Activated naive CD8-positive, alpha-beta T cell treated with anti-CD3 and anti-CD28 coated beads, Interleukin-2, amount 10 ng/mL, durations not matched to agents 7 days and 5 days (primary cell): ENCODE results near the gene FLAD1. TPM values are rescaled to one million over a fixed set of nuclear protein-coding genes. Genes with fewer than 3 reads are reported as not detected.

Experiments
- ATAC-seq: fragments of 150-1000 bp; cut with Tn5 transposase; one replicate; pipeline ENCODE4 v1.10.0; 2021; ENCODE audit warnings: low read depth, moderate library complexity
- POLR2A ChIA-PET: fragments of 350-600 bp; sonication (Branson Sonifier 250); formaldehyde crosslinking; loops from one replicate; lab custom pipeline; 2021; ENCODE audit warnings: antibody characterized with exemption; lab: Charles Lee
- DNase-seq: peaks from one replicate; pipeline ENCODE4 v3.0.0; 2021
- H3K27ac Mint-ChIP-seq: one replicate; pipeline ENCODE4 v1.8.0; 2022; ENCODE audit warnings: mild to moderate bottlenecking, mixed read lengths
- H3K27me3 Mint-ChIP-seq: one replicate; pipeline ENCODE4 v1.8.0; 2022; ENCODE audit warnings: mild to moderate bottlenecking, moderate library complexity, mixed read lengths
- H3K36me3 Mint-ChIP-seq: one replicate; pipeline ENCODE4 v1.8.0; 2021; ENCODE audit warnings: mild to moderate bottlenecking, mixed read lengths
- H3K4me1 Mint-ChIP-seq: one replicate; pipeline ENCODE4 v1.8.0; 2021; ENCODE audit warnings: mixed read lengths
- H3K4me3 Mint-ChIP-seq: one replicate; pipeline ENCODE4 v1.8.0; 2022; ENCODE audit warnings: mild to moderate bottlenecking, moderate library complexity, mixed read lengths
- H3K9me3 Mint-ChIP-seq: one replicate; pipeline ENCODE4 v1.8.0; 2021; ENCODE audit warnings: mixed read lengths
- total RNA-seq, 2 experiments: library from RNA; stranded (reverse); gene quantifications; one replicate each; pipeline ENCODE4 v1.2.3, GENCODE V29; 2021

Gene FLAD1
- total RNA-seq, 2 experiments from 2014 or later: 46.2 to 48.9 TPM

DNA sequence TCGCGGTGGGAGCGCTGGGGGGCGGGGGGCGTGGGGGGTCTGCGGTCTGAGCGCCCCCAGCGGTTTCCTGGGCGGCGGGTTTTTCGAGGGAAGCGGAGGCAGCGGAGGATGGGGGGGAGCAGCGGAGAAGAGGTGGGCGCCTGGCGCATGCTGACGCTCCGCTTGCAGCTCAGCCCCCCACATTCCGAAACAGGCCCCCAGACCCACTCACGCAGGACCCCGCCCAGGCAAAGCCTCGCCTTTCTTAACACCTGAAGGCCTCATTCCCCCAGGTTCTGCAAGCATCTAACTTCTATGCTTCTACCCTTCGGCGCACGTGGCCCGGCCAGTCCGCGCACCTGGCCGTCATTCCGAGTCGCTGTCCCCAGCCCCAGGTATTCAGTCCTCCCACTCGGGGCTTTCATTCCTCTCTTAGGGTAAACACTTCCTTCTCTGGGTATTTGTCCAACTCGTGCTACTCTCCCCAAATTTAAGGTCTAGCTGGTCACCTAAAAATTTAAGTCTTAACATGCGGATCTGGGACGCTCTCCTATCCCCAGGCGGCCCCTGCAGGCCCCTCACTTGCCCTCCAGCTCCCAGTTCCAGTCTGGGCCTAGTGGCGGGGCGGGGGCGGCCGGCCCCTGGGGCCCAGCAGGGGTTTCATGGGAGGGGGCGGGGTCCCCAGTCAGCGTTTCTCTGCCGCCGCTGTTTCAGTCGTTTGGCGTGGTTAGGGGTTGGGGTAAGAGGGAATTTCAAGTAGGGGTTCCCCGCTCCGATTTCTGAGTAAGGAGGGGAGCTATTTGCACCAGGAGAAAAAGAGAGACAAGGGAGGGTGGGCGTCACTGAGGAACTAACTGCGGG is 16.6 kb downstream of the FLAD1 start:
- Mint-ChIP-seq H3K27ac (peak overlapping the region; percentile 90), H3K4me3 (peak overlapping the region; percentile 99), H3K9me3 (no peaks in the 10 kb centered on the region), H3K27me3 (no peaks in the 10 kb centered on the region), H3K36me3 (no peaks in the 10 kb centered on the region), H3K4me1 (peaks cover 44% of the 10 kb centered on the region)
- DNase-seq (no peak), ATAC-seq (no peak)
- POLR2A ChIA-PET: interaction anchor here (1.3 to 3.8 kb wide), 7 partner anchors 12 to 51 kb away, joined by 3 to 30 read pairs (median 10); partner anchors contain the start of genes ADAM15, CKS1B, FLAD1 and PBXIP1

DNA sequence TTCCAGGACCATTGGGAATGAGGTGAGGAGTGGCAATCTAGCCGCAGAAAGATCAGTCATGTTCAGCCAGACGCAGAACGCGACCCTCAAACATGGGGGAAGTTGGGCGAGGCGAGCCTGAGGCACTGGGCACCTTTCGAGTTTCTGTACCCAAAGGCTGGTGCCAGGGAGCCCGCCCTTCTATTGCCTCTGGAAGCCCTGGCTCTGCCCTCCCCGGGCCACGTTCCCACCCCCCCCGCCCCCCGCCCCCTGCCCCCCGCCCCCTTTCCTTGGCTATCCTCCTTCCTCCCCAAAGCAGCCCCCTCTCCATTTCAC is 17.2 kb downstream of the FLAD1 start:
- Mint-ChIP-seq H3K9me3 (no peaks in the 10 kb centered on the region), H3K27me3 (no peaks in the 10 kb centered on the region), H3K27ac (peak overlapping the region; percentile 90), H3K36me3 (no peaks in the 10 kb centered on the region), H3K4me3 (peak overlapping the region; percentile 99), H3K4me1 (peaks cover 43% of the 10 kb centered on the region)
- POLR2A ChIA-PET: interaction anchor here (1.3 to 3.8 kb wide), 7 partner anchors 11 to 51 kb away, joined by 3 to 30 read pairs (median 10); partner anchors contain the start of genes ADAM15, CKS1B, FLAD1 and PBXIP1
- DNase-seq (no peak), ATAC-seq (no peak)

DNA sequence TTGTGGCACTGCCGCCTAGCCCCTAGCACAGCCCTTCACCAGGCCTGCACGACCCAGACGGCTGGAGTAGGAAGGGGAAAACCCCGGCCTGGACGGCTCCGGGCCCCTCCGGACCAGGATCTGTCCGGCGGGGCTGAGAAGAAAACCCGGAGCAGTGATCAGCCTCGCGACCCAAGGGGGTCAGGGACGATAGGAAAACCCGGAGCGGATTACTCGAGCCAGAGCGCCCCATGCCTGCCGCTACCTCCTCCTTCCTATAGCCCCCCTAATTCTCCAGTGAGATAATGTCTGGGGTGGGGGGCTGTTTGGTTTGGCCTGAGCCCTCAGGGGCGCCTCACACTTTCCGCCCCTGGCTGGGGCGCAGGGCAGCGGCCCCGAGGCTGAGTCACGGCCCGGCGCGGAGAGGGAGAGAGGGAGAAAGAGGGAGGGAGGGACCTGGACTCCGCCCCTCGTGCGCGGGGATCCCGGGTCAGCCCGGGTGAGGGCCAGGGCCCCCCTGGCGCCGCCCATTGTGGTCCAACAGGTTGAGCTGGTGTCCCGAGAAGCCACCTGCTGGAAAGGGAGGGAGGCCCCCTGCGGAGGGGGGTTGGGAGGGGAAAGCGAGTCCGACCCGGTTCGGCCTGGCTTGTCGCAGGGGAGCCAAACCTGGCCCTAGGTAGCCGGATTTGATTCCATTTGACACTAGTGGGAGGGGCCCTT is 17.7 kb downstream of the FLAD1 start:
- DNase-seq (peak; percentile 90), ATAC-seq (peak; percentile 52)
- Mint-ChIP-seq H3K4me3 (peak overlapping the region; percentile 99), H3K36me3 (no peaks in the 10 kb centered on the region), H3K9me3 (no peaks in the 10 kb centered on the region), H3K27ac (peak overlapping the region; percentile 88), H3K27me3 (no peaks in the 10 kb centered on the region), H3K4me1 (peaks cover 45% of the 10 kb centered on the region)
- POLR2A ChIA-PET: interaction anchor here (0.7 to 3.8 kb wide), 12 partner anchors 10 to 64 kb away, joined by 3 to 30 read pairs (median 6); partner anchors contain the start of genes ADAM15, CKS1B, FLAD1 and PBXIP1

DNA sequence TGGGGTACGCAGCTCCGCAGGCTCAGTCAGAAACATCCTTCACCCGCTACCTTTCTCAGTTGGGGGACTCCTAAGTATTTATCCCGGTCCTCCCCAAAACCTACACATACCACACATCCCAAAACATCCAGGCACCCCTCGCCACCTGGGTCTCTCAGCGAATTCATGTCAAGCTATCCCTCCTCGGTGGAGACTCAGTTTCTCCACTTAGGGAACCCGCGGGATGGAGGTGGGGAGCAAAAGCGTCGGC is 18.2 kb downstream of the FLAD1 start:
- Mint-ChIP-seq H3K36me3 (no peaks in the 10 kb centered on the region), H3K27ac (peak overlapping the region; percentile 88), H3K4me1 (peaks cover 47% of the 10 kb centered on the region), H3K27me3 (no peaks in the 10 kb centered on the region), H3K9me3 (no peaks in the 10 kb centered on the region), H3K4me3 (peak overlapping the region; percentile 99)
- DNase-seq (no peak), ATAC-seq (no peak)
- POLR2A ChIA-PET: interaction anchor here (0.7 to 3.8 kb wide), 7 partner anchors 9 to 65 kb away, joined by 3 to 22 read pairs (median 4); partner anchors contain the start of genes PBXIP1 and PMVK

DNA sequence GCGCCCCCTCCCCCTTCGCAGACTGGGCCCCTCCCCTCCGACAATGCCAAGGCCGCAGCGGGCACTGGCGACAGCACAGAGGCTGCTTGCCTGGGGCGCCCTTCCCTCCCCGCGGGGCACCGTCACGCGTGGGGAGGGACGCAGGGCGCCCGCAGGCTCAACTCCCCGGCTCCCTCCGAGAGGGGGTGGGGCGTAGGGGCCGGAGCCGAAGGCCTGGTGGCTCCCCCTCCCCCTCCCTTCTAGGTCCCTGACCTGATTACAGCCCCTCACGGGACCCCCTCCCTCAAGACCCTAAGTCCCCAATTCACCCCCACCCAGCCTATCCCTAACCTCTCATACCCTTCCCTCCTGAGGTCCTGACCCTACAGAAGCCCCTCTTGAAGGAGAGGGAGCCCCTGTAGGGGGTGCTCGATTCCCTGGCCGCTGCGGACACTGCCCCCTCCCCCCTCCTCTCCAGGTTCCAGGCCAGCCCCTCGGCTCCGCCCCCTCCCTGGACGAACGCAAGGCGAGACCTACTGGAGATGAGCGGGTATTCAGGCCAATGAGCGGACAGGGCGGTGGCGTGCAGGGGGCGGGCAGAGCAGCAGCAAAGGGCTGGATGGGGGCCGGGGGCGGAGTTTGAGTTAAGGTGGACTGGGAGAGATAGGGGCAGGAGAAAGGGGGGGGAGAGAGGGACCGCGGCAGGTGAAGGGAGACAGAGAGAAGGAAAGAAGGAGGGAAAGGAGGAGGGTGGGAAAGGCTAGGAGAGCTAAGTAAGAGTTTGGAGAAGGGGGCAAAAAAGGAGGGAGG is 18.7 kb downstream of the FLAD1 start:
- POLR2A ChIA-PET: interaction anchor here (0.7 to 3.8 kb wide), 8 partner anchors 9 to 65 kb away, joined by 3 to 22 read pairs (median 4); partner anchors contain the start of genes PBXIP1, PMVK and PYGO2
- Mint-ChIP-seq H3K36me3 (no peaks in the 10 kb centered on the region), H3K27ac (peak overlapping the region; percentile 99), H3K9me3 (no peaks in the 10 kb centered on the region), H3K27me3 (no peaks in the 10 kb centered on the region), H3K4me1 (peaks cover 52% of the 10 kb centered on the region), H3K4me3 (peak overlapping the region; percentile 99)
- ATAC-seq (peak; percentile 68), DNase-seq (peak; percentile 96)

DNA sequence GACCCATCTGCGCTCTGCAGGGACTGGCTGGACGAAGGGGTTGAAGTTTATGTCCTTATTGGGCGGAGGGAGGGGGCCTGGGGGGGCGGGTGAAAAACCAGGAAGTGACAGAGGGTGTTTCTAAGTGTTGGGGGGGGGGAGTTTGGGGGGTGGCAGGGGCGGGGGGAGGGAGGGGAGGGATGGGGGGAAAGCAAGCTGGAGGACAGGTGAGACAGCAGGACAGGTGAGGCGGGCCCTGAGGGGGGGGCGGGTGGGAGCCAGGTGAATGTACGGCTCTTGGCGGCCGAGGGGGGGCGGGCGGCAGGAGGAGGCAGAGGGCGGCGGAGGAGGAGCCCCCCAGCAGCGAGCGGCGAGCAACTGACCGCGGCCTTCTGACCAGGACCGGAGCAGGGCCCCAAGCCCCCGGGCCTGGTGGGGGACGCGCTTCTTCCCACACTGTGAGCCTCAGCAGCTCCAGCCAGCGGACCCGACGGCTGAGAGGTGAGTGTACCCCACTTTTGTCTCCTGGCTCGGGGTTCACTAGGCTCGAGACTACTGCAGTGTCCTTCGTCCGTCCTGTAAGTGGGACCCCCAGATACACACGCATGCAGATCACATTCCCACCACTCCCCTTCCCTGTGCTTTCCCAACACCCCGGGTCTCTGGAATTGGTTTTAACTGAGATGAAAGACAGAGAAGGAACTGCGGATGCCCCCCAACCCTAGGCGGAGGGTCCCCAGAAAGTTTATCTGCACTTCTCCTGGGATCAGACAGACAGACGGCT is 19.5 kb downstream of the FLAD1 start, which contains the start of gene ZBTB7B:
Gene ZBTB7B (plus strand): TSS at position 339 of the 763 bp plus-strand sequence. CDS start 11,859 bp downstream, outside the sequence.
- H3K27me3 Mint-ChIP-seq: no peaks in the 10 kb centered on the region
- ATAC-seq: no peak
- H3K4me3 Mint-ChIP-seq: peak within 1 kb of the TSS; percentile 99
- DNase-seq: no peak
- peak within 1 kb of the TSS; percentile 99 for H3K27ac Mint-ChIP-seq
- H3K36me3 Mint-ChIP-seq: no peaks in the 10 kb centered on the region
- POLR2A ChIA-PET: interaction anchor here (1.2 to 1.3 kb wide), 3 partner anchors 29 to 256 kb away, joined by 3 to 8 read pairs (median 3); partner anchors contain the start of gene PYGO2
- H3K4me1 Mint-ChIP-seq: peaks cover 49% of the 10 kb centered on the region
- no peaks in the 10 kb centered on the region for H3K9me3 Mint-ChIP-seq

DNA sequence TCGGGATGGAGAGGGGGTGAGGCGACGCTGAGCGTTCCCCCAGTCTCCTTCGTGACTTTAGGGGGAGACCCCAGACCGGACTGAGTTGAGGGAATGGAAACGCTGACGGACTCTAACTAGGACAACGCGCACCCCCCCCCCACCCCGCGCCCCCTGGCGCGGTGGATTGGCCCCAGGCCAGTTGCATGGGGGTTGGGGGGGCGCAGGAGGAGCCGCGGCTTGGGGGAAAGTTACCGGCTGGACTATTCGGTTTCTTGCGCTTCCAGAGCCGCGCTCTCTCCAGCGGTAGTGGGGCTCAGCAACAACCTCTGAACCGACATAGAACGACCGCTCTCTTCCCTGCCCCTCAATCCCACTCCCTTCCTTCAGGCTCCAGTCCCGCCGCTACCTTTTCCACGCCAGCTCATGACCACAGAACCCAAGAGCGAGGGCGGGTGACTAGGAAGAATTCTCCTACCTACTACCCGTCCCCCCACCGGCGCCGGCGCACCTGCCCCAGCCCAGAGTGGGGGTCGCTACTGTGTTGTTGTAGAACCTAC is 20.2 kb downstream of the FLAD1 start:
- DNase-seq (no peak), ATAC-seq (no peak)
- Mint-ChIP-seq H3K9me3 (no peaks in the 10 kb centered on the region), H3K36me3 (no peaks in the 10 kb centered on the region), H3K4me1 (peaks cover 44% of the 10 kb centered on the region), H3K27ac (peak overlapping the region; percentile 91), H3K4me3 (peak overlapping the region; percentile 97), H3K27me3 (no peaks in the 10 kb centered on the region)
- POLR2A ChIA-PET: interaction anchor here (1.1 to 1.5 kb wide), 5 partner anchors 9 to 255 kb away, joined by 3 to 4 read pairs (median 3); partner anchors contain the start of genes FLAD1 and PYGO2

DNA sequence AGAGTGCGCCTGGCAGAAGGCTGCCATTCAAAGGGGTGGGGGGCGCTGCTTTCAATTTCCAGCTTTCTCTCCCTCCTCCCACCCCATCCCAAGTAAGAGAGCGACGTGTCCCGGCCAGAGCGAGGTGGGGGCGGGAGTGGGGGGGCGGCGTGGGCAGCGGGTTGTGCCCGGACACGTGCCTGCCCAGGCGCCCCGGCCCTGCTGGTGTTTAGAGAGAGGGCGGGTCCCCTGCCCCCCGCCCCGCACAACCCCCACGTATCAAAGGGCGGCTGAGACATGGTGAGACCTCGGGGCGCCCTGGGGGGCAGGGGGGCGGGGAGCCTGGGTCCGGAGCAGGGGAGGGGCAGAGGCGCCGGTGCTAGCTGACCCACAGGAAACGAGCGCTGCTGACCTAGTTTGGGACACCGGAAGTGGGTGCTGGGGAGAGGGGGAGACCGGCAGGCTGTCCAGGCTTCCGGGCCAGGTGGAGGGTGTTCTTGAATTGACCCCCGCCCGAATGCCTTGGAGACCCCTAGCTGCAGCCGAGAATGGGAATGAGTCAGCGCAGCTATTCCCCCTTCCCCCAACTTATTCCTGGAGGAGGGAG is 20.7 kb downstream of the FLAD1 start:
- ATAC-seq (no peak), DNase-seq (no peak)
- H3K36me3 Mint-ChIP-seq: no peaks in the 10 kb centered on the region
- H3K27me3 Mint-ChIP-seq: no peaks in the 10 kb centered on the region
- H3K4me1 Mint-ChIP-seq: peaks cover 44% of the 10 kb centered on the region
- H3K9me3 Mint-ChIP-seq: no peaks in the 10 kb centered on the region
- H3K4me3 Mint-ChIP-seq: peak overlapping the region; percentile 97
- POLR2A ChIA-PET: interaction anchor here (1.1 to 1.5 kb wide), 4 partner anchors 8 to 255 kb away, joined by 3 to 4 read pairs (median 4); partner anchors contain the start of gene FLAD1
- H3K27ac Mint-ChIP-seq: peak overlapping the region; percentile 91

DNA sequence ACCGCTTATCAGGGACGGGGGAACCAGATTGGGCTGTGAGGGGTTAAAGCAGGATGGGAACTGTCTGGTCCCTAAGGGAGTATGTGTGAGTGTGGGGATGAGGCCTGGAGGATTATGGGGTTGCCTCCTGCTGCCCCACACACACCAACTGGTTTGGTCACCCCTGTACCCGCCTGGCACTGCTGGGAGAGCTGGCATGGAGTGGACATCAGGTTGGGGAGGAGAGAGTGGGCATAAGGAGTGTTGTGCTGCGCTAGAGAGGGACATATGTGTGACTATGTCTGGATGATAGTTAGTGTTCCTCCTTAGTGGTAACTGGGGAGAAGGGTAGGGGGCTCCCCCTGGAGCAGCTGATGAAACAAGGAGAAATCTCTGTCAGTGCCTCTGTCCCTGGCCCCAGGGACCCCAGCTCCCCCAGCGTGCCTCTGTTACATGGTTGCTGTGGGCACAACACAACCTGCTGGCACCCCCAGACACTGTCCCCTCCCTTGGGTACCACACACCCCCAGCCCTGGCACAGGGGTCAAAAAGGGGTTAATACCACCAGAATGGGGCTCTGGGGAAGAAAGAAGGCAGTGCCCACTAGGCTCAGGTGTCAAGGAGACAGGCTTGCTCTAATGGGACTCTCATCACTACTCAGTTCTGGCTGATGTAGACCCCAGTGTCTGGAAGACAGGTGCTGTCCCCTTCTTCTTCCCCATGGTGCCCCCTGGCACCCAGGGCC is 21.4 kb downstream of the FLAD1 start:
- POLR2A ChIA-PET: interaction anchor here (1.1 to 1.5 kb wide), 3 partner anchors 8 to 21 kb away, joined by 3 to 4 read pairs (median 4); partner anchors contain the start of gene FLAD1
- Mint-ChIP-seq H3K9me3 (no peaks in the 10 kb centered on the region), H3K4me1 (peaks cover 43% of the 10 kb centered on the region), H3K27me3 (no peaks in the 10 kb centered on the region), H3K27ac (peak overlapping the region; percentile 80), H3K4me3 (peak overlapping the region; percentile 97), H3K36me3 (no peaks in the 10 kb centered on the region)
- ATAC-seq (no peak), DNase-seq (no peak)

DNA sequence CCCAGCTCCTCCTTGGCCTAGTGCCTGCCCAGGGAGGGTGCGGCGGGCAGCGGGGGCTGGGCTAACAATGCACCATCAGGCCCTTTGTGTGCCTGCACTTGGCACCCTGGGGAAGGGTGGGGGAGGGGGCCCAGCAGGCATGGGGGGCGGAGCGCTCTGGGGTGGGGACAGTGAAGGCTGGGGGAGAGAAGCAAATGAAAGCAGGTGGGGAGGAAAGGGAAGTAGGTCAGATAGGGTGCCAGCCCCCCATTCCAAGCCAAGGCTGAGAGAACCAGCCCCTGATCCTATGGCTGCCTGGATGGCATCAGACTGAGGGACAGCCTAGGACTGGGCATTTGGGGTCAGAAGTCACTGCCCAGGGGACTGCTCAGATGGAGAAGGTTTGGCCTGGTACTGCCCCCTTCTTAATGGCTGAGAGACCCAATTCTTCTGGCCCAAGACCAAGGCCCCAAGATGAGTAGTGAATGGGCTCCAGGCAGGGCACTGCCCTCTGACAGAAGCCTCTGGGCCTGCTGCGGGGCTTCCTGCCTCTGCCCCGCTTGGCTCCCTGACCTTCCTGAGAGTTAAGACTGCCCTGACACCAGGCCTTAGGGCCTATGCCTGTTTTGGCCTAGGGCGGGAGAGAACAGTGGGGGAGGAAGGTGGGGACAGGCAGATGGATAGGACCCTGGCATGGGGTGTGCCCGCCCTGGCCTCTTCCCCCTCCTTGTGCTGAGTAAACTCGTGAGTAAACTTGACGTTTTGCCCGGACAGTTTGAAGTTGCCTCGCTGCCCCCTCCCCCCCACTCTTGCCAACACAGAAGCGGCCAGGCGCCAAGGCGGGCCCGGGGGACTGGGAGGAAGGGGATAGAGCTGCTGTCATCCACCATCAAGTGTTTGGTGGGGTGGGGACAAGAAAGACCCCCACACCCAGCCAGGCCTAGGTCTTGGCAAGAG is 22.2 kb downstream of the FLAD1 start:
- no peak for ATAC-seq
- Mint-ChIP-seq H3K4me3 (peak overlapping the region; percentile 39), H3K4me1 (peaks cover 45% of the 10 kb centered on the region), H3K27me3 (no peaks in the 10 kb centered on the region), H3K9me3 (no peaks in the 10 kb centered on the region), H3K36me3 (no peaks in the 10 kb centered on the region), H3K27ac (peak overlapping the region; percentile 97)
- POLR2A ChIA-PET: interaction anchor here (0.7 to 1.5 kb wide), 2 partner anchors 10 to 22 kb away, joined by 3 to 6 read pairs; partner anchors contain the start of gene FLAD1
- no peak for DNase-seq
